OCI-LY1 (cell line): ENCODE measurements around the gene FAM114A1.

Source experiments
- H2AFZ ChIP-seq: fragments of 200-600 bp; sonication (generic), shearing (Covaris generic); 2 replicates; pipeline ENCODE4 v1.6.0; 2014; ENCODE audit warnings: antibody characterized with exemption, mild to moderate bottlenecking, low read length
- H3F3A ChIP-seq: fragments of 200-600 bp; sonication (generic), shearing (Covaris generic); 2 replicates; pipeline ENCODE4 v1.6.0; 2014; ENCODE audit warnings: mild to moderate bottlenecking, antibody characterized with exemption, low read length, moderate library complexity; ENCODE audit not compliant: insufficient read depth
- H3K27ac ChIP-seq: fragments of 200-600 bp; sonication (generic); 2 replicates; pipeline ENCODE4 v1.5.1; 2014; ENCODE audit warnings: low read length, mixed run types, mild to moderate bottlenecking, low read depth; ENCODE audit not compliant: poor library complexity, severe bottlenecking
- H3K27me3 ChIP-seq: fragments of 200-600 bp; sonication (generic); 2 replicates; pipeline ENCODE4 v1.6.0; 2014; ENCODE audit warnings: antibody characterized with exemption, mild to moderate bottlenecking, low read length, moderate library complexity; ENCODE audit not compliant: insufficient read depth
- H3K36me3 ChIP-seq: fragments of 200-600 bp; sonication (generic); 2 replicates; pipeline ENCODE4 v1.6.1; 2014; ENCODE audit warnings: mild to moderate bottlenecking, antibody characterized with exemption, low read length, moderate library complexity, mixed read lengths; ENCODE audit not compliant: insufficient read depth
- H3K4me1 ChIP-seq: fragments of 200-600 bp; sonication (generic); 2 replicates; pipeline ENCODE4 v1.5.1; 2014; ENCODE audit warnings: mild to moderate bottlenecking, low read length, moderate library complexity; ENCODE audit not compliant: insufficient read depth, severe bottlenecking
- H3K4me2 ChIP-seq: fragments of 200-600 bp; sonication (generic), shearing (Covaris generic); 2 replicates; pipeline ENCODE4 v1.6.1; 2014; ENCODE audit warnings: low read length
- H3K4me3 ChIP-seq: fragments of 200-600 bp; sonication (generic); 2 replicates; pipeline ENCODE4 v1.5.1; 2014; ENCODE audit warnings: low read length, low read depth, mild to moderate bottlenecking, mixed read lengths; ENCODE audit not compliant: poor library complexity, severe bottlenecking
- H3K79me2 ChIP-seq: fragments of 200-600 bp; shearing (Covaris generic); 2 replicates; pipeline ENCODE4 v1.6.1; 2016; ENCODE audit warnings: mixed run types, low read length, mixed read lengths; ENCODE audit not compliant: insufficient read depth
- H3K9ac ChIP-seq: fragments of 200-600 bp; sonication (generic), shearing (Covaris generic); 2 replicates; pipeline ENCODE4 v1.6.1; 2014; ENCODE audit warnings: mild to moderate bottlenecking, low read length, mixed read lengths
- H3K9me2 ChIP-seq: fragments of 200-600 bp; sonication (generic), shearing (Covaris generic); 2 replicates; pipeline ENCODE4 v1.6.1; 2014; ENCODE audit warnings: low read depth, mild to moderate bottlenecking, low read length, mixed read lengths
- H3K9me3 ChIP-seq: fragments of 200-600 bp; shearing (Covaris generic); 2 replicates; pipeline ENCODE4 v1.6.1; 2014; ENCODE audit warnings: low read length, mixed read lengths
- H4K20me1 ChIP-seq: fragments of 200-600 bp; sonication (generic), shearing (Covaris generic); 2 replicates; pipeline ENCODE4 v1.6.0; 2016; ENCODE audit warnings: mild to moderate bottlenecking, low read length; ENCODE audit not compliant: insufficient read depth
- CTCF ChIP-seq: fragments of 200-600 bp; sonication (generic), shearing (Covaris generic); IDR thresholded peaks from 2 replicates; pipeline ENCODE4 v1.5.1; 2017; ENCODE audit warnings: mild to moderate bottlenecking, antibody characterized with exemption, low read length, moderate library complexity, mixed read lengths
- EZH2 ChIP-seq: fragments of 200-600 bp; sonication (generic), shearing (Covaris generic); IDR thresholded peaks from 2 replicates; pipeline ENCODE4 v1.8.0; 2017; ENCODE audit warnings: borderline replicate concordance, mixed run types, mild to moderate bottlenecking, antibody characterized with exemption, low read length, moderate library complexity, mixed read lengths

The FAM114A1 gene

DNA sequence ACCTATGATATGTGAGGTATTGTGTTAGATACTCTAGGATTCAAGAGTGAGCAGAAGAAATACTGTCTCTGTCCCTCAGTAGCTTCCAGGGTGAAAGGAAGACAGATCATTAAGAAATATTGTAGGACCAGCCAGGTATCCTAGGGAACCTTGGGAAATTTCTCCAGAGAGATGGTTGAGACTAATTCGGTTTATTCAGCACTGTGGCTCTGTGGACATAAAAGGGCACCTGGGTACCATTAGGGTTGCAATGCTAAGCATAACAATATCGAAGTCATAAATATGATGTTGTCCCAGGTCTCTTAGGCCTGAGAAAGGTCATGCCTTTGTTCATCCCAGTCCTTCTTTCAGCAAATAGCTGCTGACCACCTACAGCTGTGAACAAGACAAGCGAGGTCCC lies 61.0 kb downstream of the FAM114A1 start:
- no peaks in the 10 kb centered on the region for H3K27me3 ChIP-seq
- H3K9ac ChIP-seq: no peak overlapping the region
- H2AFZ ChIP-seq: no peak overlapping the region
- H3K4me1 ChIP-seq: peaks cover 6% of the 10 kb centered on the region
- no peaks in the 10 kb centered on the region for H3K79me2 ChIP-seq
- no peaks in the 10 kb centered on the region for H3K9me3 ChIP-seq
- H4K20me1 ChIP-seq: no peaks in the 10 kb centered on the region
- H3K4me2 ChIP-seq: no peak overlapping the region
- H3K9me2 ChIP-seq: no peaks in the 10 kb centered on the region
- no peaks in the 10 kb centered on the region for H3K36me3 ChIP-seq
- no peaks in the 10 kb centered on the region for H3F3A ChIP-seq
- TF ChIP-seq CTCF: no peak
- TF ChIP-seq EZH2: no peak
- no peak overlapping the region for H3K4me3 ChIP-seq
- H3K27ac ChIP-seq: no peak overlapping the region

DNA sequence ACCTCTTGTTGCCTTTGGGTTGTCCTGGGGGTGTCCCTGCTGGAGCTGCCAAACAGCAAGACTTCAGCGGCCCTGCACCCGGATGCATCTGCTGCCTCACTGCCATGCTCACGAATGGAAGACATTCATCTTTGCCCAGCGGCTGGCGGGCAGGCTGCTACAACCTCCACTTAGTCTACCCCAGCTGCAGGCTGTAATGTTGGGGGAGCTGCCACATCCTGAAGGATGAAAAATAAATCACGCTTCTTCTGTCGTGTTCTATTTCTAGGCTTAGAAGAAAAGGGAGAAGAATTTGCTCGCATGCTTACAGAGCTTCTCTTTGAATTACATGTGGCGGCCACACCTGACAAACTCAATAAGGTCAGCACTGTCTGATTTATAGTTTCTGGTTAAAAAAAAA lies 61.4 kb downstream of the FAM114A1 start:
- Histone ChIP-seq H4K20me1 (no peaks in the 10 kb centered on the region), H3K27ac (no peak overlapping the region), H3K79me2 (no peaks in the 10 kb centered on the region), H3K9me2 (no peaks in the 10 kb centered on the region), H3F3A (no peaks in the 10 kb centered on the region), H3K9me3 (no peaks in the 10 kb centered on the region), H3K9ac (no peak overlapping the region), H3K4me1 (peaks cover 6% of the 10 kb centered on the region), H3K4me3 (no peak overlapping the region), H3K36me3 (no peaks in the 10 kb centered on the region), H2AFZ (no peak overlapping the region), H3K4me2 (no peak overlapping the region), H3K27me3 (no peaks in the 10 kb centered on the region)
- TF ChIP-seq EZH2: no peak
- no peak for TF ChIP-seq CTCF

- H3K27me3 ChIP-seq: no peaks in the 10 kb centered on the region
- H3K4me1 ChIP-seq: peaks cover 6% of the 10 kb centered on the region
- no peaks in the 10 kb centered on the region for H3K79me2 ChIP-seq
- H4K20me1 ChIP-seq: no peaks in the 10 kb centered on the region
- H3K9ac ChIP-seq: no peak overlapping the region
- no peak overlapping the region for H2AFZ ChIP-seq
- no peaks in the 10 kb centered on the region for H3K36me3 ChIP-seq
- no peaks in the 10 kb centered on the region for H3F3A ChIP-seq
- H3K4me3 ChIP-seq: no peak overlapping the region
- TF ChIP-seq EZH2: no peak
- no peaks in the 10 kb centered on the region for H3K9me2 ChIP-seq
- H3K27ac ChIP-seq: no peak overlapping the region
- no peaks in the 10 kb centered on the region for H3K9me3 ChIP-seq
- no peak overlapping the region for H3K4me2 ChIP-seq
Measured at GRCh38 chr4:38930204-38930603, 62.6 kb downstream of the FAM114A1 start.

GRCh38 chr4:38930707-38931106 lies 63.1 kb downstream of the FAM114A1 start:
- Histone ChIP-seq H3K4me1 (peaks cover 6% of the 10 kb centered on the region), H2AFZ (no peak overlapping the region), H3K9ac (no peak overlapping the region), H3K27me3 (no peaks in the 10 kb centered on the region), H3K79me2 (no peaks in the 10 kb centered on the region), H3K27ac (no peak overlapping the region), H3K9me3 (no peaks in the 10 kb centered on the region), H3F3A (no peaks in the 10 kb centered on the region), H3K4me2 (no peak overlapping the region), H3K4me3 (no peak overlapping the region), H3K36me3 (no peaks in the 10 kb centered on the region), H3K9me2 (no peaks in the 10 kb centered on the region), H4K20me1 (no peaks in the 10 kb centered on the region)
- TF ChIP-seq EZH2: no peak
- TF ChIP-seq CTCF: no peak
